ENCODE results near the gene FPR2.
"Not testable (repeated sequence)": the region's sequence is repeated elsewhere in the genome, so short reads cannot be mapped to it uniquely, and the experiment has no call there.

Gene FPR2

DNA sequence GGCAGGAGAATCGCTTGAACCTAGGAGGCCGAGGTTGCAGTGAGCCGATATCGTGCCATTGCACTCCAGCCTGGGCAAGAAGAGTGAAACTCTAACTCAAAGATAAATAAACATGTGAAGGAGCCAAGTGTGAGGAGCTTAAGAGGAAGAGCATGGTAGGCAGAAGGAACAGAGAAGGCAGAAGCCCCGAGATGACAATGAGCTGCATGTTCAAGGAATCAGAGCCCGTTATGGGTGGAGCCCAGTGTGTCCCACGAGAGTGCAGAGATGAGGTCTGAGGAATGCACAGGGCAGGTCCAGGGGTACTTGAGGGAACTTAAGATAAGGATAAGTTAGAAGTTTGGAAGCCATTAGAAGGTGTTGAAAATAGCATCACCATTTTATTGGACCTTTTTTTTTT lies 716 bp downstream of the FPR2 start:
- H3K27me3 ChIP-seq (ENCODE audit: insufficient read depth, low read length) = no peaks in the 10 kb centered on the region

DNA sequence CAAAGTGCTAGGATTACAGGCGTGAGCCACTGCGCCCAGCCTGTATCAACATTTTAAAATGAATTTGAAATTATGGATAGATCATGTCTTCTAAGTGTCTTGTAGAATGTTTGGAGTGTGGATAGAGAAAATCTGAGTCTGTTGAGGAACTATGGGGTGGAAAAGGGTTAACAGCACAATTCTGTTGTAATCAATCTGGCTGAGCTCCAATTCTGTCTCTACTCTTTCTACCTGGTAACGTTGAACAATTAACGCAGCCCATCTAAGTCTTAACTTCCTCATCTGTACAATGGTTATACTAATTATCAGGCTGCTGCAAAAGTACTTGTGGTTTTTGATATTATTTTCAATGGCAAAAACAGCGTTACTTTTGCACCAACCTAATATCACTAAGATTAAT lies 4.1 kb downstream of the FPR2 start:
- Histone ChIP-seq H2AFZ (ENCODE audit: low read length, unreplicated experiment) (no peak overlapping the region), H3K27me3 (ENCODE audit: insufficient read depth, low read length) (no peaks in the 10 kb centered on the region), H3K4me1 (ENCODE audit: control insufficient read depth, insufficient read depth, low read length, unreplicated experiment) (no peaks in the 10 kb centered on the region), H3K79me2 (ENCODE audit: control insufficient read depth, insufficient read depth, low read length, unreplicated experiment) (no peaks in the 10 kb centered on the region), H3K36me3 (ENCODE audit: insufficient read depth, low read length) (no peaks in the 10 kb centered on the region), H3K27ac (ENCODE audit: low read depth, low read length) (no peak overlapping the region), H3K4me3 (ENCODE audit: low read depth, low read length) (no peak overlapping the region)

More for the DNA sequence above, 716 bp downstream of the FPR2 start:
- no peak overlapping the region for H3K4me3 ChIP-seq (ENCODE audit: low read depth, low read length)
- H3K79me2 ChIP-seq (ENCODE audit: control insufficient read depth, insufficient read depth, low read length, unreplicated experiment) = no peaks in the 10 kb centered on the region
- H3K36me3 ChIP-seq (ENCODE audit: insufficient read depth, low read length) = no peaks in the 10 kb centered on the region
- no peak overlapping the region for H2AFZ ChIP-seq (ENCODE audit: low read length, unreplicated experiment)
- H3K27ac ChIP-seq (ENCODE audit: low read depth, low read length) = no peak overlapping the region
- H3K4me1 ChIP-seq (ENCODE audit: control insufficient read depth, insufficient read depth, low read length, unreplicated experiment) = no peaks in the 10 kb centered on the region

DNA sequence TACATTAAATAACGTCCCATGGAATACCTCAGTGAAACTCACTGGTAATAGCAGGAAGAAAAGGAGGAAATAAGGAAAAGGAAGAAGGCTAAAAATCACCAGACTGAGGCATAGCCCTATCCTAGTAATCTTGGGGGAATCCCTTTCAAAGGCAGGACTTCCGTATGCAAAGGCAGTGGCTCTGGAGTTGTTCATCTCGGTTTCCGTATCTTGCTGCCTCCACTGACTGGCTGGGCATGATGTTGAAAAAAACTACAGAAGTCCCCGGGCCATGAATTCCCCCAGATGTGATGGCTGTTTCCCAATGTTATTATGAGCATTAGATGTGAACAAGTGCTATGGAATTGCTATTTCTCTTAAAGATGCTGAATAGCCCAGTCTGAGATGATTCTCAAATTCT lies 5.5 kb downstream of the FPR2 start:
- Histone ChIP-seq H2AFZ (ENCODE audit: low read length, unreplicated experiment) (no peak overlapping the region), H3K79me2 (ENCODE audit: control insufficient read depth, insufficient read depth, low read length, unreplicated experiment) (no peaks in the 10 kb centered on the region), H3K4me1 (ENCODE audit: control insufficient read depth, insufficient read depth, low read length, unreplicated experiment) (no peaks in the 10 kb centered on the region), H3K27ac (ENCODE audit: low read depth, low read length) (no peak overlapping the region), H3K27me3 (ENCODE audit: insufficient read depth, low read length) (no peaks in the 10 kb centered on the region), H3K36me3 (ENCODE audit: insufficient read depth, low read length) (no peaks in the 10 kb centered on the region), H3K4me3 (ENCODE audit: low read depth, low read length) (no peak overlapping the region)

DNA sequence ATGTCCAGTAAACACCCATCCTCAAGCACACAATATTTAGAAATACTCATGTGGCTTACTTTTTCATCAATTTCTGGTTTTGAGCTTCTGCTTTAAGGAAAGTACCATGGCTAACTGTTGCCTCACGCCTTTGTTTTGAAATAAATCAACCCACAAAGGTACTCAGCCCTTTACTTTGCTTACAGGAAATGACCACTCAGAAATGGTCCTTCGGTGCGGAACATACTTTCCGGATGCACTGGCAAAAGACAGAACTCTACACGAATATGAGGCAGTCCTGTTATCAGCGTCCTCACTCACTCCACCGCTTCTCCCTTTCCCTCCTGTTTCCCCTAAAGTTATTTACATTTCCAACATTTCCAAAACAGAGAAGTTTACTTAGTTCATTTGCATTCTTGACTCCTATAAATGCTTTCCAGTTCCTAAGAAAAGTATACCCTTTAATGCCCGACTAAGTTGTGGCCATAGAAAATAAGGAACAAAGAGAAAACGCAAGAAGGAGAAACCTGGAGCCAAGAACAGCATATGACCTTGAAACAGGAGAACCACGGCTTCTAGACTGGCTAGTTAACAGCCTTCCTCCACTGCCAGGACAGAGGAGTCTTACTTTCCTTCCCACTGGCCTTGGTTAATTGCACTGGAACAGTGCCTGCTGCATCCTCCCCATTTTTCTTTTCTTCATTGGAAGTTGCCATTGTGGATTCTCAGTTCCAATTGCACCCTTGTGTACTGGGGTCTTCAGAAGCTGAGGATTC lies 10.6 kb downstream of the FPR2 start:
- H3K4me3 ChIP-seq (ENCODE audit: low read depth, low read length) = no peak overlapping the region
- no peaks in the 10 kb centered on the region for H3K27me3 ChIP-seq (ENCODE audit: insufficient read depth, low read length)
- H3K27ac ChIP-seq (ENCODE audit: low read depth, low read length) = no peak overlapping the region

DNA sequence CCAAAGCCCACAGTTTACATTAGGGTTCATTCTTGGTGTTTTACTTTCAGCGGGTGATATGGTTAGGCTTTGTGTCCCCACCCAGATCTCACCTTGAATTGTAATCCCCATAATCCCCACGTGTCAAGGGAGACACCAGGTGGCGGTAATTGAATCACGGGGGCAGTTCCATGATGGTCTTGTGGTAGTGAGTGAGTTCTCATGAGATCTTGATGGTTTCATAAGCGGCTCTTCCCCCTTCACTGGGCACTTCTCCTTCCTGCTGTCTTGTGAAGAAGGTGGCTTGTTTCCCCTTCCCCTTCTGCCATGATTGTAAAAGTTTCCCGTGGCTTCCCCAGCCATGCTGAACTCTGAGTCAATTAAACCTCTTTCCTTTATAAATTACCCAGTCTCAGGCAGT lies 12.0 kb downstream of the FPR2 start:
- H3K27me3 ChIP-seq (ENCODE audit: insufficient read depth, low read length) = no peaks in the 10 kb centered on the region
- H3K27ac ChIP-seq (ENCODE audit: low read depth, low read length) = no peak overlapping the region

More for the DNA sequence above, 10.6 kb downstream of the FPR2 start:
- Histone ChIP-seq H3K4me1 (ENCODE audit: control insufficient read depth, insufficient read depth, low read length, unreplicated experiment) (no peaks in the 10 kb centered on the region), H2AFZ (ENCODE audit: low read length, unreplicated experiment) (no peak overlapping the region), H3K79me2 (ENCODE audit: control insufficient read depth, insufficient read depth, low read length, unreplicated experiment) (no peaks in the 10 kb centered on the region), H3K36me3 (ENCODE audit: insufficient read depth, low read length) (no peaks in the 10 kb centered on the region)

DNA sequence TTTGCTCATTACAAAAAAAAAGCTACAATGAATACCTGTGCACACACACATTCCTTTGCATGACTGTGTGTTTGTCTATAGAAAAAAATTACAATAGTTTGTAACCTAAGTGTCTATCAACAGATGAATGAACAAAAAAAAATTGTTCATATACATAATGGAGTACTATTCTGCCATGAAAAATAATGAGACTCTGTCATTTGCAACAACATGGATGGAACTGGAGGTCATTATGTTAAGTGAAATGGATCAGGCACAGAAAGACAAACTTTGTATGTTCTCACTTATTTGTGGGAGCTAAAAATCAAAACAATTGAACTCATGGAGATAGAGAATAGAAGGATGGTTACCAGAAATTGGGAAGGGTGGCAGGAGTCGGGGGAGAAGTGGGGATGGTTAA lies 15.6 kb downstream of the FPR2 start:
- H3K27me3 ChIP-seq (ENCODE audit: insufficient read depth, low read length); H3K4me3 ChIP-seq (ENCODE audit: low read depth, low read length); H3K4me1 ChIP-seq (ENCODE audit: control insufficient read depth, insufficient read depth, low read length, unreplicated experiment); H3K79me2 ChIP-seq (ENCODE audit: control insufficient read depth, insufficient read depth, low read length, unreplicated experiment); H2AFZ ChIP-seq (ENCODE audit: low read length, unreplicated experiment); H3K36me3 ChIP-seq (ENCODE audit: insufficient read depth, low read length); H3K27ac ChIP-seq (ENCODE audit: low read depth, low read length): not testable (repeated sequence)

More for the DNA sequence above, 12.0 kb downstream of the FPR2 start:
- Histone ChIP-seq H3K79me2 (ENCODE audit: control insufficient read depth, insufficient read depth, low read length, unreplicated experiment) (no peaks in the 10 kb centered on the region), H3K4me3 (ENCODE audit: low read depth, low read length) (no peak overlapping the region), H3K36me3 (ENCODE audit: insufficient read depth, low read length) (no peaks in the 10 kb centered on the region), H3K4me1 (ENCODE audit: control insufficient read depth, insufficient read depth, low read length, unreplicated experiment) (no peaks in the 10 kb centered on the region), H2AFZ (ENCODE audit: low read length, unreplicated experiment) (no peak overlapping the region)

DNA sequence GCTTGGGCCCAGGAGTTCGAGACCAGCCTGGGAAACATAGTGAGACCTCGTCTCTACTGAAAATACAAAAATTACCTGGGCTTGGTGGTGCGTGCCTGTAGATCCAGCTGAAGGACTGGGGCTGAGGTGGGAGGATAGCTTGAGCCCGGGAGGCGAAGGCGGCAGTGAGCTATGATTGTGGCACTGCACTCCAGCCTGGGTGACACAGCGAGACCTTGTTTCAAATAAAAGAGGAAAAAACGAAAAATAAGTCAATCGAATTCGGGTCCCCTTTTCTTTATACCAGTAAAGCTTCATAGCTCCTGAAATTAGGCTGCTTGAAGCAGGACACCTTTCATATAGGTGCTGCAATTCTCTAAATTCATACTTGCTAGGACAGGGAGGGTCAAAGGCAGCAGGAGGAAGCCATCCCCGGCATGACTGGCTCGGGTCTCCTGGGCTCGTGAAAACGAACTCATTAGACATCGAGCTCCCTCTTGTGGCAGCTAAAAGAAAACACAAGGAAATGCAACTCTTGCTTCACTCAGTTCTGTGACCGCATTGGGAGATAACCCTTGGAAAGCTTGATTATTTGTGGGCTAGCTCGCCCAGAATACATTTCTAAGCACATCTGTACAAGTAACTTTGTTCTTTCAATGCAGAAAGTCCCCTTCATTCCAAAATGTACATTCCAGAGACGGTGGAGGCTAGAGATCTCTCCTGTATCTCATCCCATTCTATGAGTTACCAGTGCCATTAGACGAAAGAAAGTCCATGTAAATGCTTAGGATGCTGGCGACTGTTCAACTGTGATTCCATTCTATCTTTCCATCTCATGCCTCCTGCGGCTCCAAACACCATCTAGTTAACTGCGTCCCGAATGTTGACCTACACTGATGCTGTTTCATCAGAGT lies 16.8 kb downstream of the FPR2 start:
- Histone ChIP-seq H2AFZ (ENCODE audit: low read length, unreplicated experiment) (no peak overlapping the region), H3K79me2 (ENCODE audit: control insufficient read depth, insufficient read depth, low read length, unreplicated experiment) (no peaks in the 10 kb centered on the region), H3K4me3 (ENCODE audit: low read depth, low read length) (no peak overlapping the region), H3K27me3 (ENCODE audit: insufficient read depth, low read length) (peaks cover 4% of the 10 kb centered on the region; the same call in 1 of the 2 replicates), H3K4me1 (ENCODE audit: control insufficient read depth, insufficient read depth, low read length, unreplicated experiment) (no peaks in the 10 kb centered on the region), H3K36me3 (ENCODE audit: insufficient read depth, low read length) (no peaks in the 10 kb centered on the region), H3K27ac (ENCODE audit: low read depth, low read length) (no peak overlapping the region)

DNA sequence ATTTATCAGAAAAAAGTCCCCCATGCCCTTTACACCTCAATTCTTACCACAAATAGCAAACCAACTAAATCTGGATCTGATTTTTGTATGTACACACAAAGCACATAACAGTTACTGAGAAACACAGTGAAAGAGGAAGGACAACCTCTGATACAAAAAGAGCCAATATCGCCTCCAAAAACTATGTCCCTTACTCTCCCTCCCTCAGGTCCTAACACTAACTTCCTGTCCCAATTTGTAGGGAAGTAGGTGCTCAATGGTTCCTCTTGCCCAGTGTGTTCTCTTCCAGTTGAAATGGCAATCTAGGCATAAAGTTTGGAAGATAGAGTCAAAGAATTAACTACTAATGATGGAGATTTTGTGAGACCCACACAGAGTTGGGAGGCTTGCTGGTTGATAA lies 18.2 kb downstream of the FPR2 start:
- Histone ChIP-seq H3K36me3 (ENCODE audit: insufficient read depth, low read length) (no peaks in the 10 kb centered on the region), H2AFZ (ENCODE audit: low read length, unreplicated experiment) (no peak overlapping the region), H3K79me2 (ENCODE audit: control insufficient read depth, insufficient read depth, low read length, unreplicated experiment) (no peaks in the 10 kb centered on the region), H3K27me3 (ENCODE audit: insufficient read depth, low read length) (peaks cover 4% of the 10 kb centered on the region; the same call in 1 of the 2 replicates), H3K27ac (ENCODE audit: low read depth, low read length) (no peak overlapping the region), H3K4me1 (ENCODE audit: control insufficient read depth, insufficient read depth, low read length, unreplicated experiment) (peaks cover 3% of the 10 kb centered on the region), H3K4me3 (ENCODE audit: low read depth, low read length) (no peak overlapping the region)

DNA sequence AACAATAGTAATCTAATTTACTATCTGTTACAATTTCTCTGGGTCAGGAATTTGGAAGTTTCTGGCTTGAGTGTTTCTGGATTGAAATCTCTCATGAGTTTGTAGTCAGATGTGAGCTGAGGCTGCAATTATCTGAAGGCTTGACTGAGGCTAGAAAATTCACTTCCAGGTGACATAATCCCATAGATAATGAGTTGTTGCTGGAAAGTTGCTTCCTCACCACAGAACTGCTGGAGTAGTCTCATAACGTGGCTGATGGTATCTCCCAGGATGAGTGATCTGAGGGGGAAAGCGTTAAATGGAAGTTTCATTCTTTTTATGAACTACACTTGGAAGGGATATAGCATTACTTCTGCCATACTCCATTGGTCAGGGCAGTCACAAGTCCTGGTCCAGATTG lies 18.7 kb downstream of the FPR2 start:
- Histone ChIP-seq H3K36me3 (ENCODE audit: insufficient read depth, low read length) (no peaks in the 10 kb centered on the region), H3K4me1 (ENCODE audit: control insufficient read depth, insufficient read depth, low read length, unreplicated experiment) (peaks cover 8% of the 10 kb centered on the region), H3K4me3 (ENCODE audit: low read depth, low read length) (no peak overlapping the region)

DNA sequence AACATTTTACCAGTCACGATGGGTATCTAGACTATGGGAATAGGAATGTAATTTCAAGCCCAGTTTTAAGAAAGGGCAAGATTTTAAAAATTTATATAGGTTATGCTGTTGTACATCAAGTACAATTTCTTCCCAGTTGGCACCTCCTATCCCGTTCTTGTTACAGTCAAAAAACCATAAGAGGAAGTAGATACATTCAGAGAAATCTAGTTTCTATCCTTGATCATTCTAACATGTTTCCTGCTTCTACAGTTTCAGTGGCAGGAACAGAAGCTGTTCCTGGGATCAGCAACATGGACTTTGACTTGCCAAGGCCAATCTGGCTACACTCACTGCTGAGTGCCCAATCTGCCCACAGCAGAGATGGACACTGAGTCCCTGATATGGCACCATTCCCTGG lies 19.3 kb downstream of the FPR2 start:
- Histone ChIP-seq H3K27ac (ENCODE audit: low read depth, low read length) (no peak overlapping the region), H3K4me3 (ENCODE audit: low read depth, low read length) (no peak overlapping the region), H2AFZ (ENCODE audit: low read length, unreplicated experiment) (no peak overlapping the region), H3K4me1 (ENCODE audit: control insufficient read depth, insufficient read depth, low read length, unreplicated experiment) (peaks cover 14% of the 10 kb centered on the region), H3K79me2 (ENCODE audit: control insufficient read depth, insufficient read depth, low read length, unreplicated experiment) (no peaks in the 10 kb centered on the region), H3K36me3 (ENCODE audit: insufficient read depth, low read length) (no peaks in the 10 kb centered on the region), H3K27me3 (ENCODE audit: insufficient read depth, low read length) (peaks cover 4% of the 10 kb centered on the region; the same call in 1 of the 2 replicates)

More for the DNA sequence above, 18.7 kb downstream of the FPR2 start:
- peaks cover 4% of the 10 kb centered on the region; the same call in 1 of the 2 replicates for H3K27me3 ChIP-seq (ENCODE audit: insufficient read depth, low read length)
- H3K79me2 ChIP-seq (ENCODE audit: control insufficient read depth, insufficient read depth, low read length, unreplicated experiment) = no peaks in the 10 kb centered on the region
- H2AFZ ChIP-seq (ENCODE audit: low read length, unreplicated experiment) = no peak overlapping the region
- H3K27ac ChIP-seq (ENCODE audit: low read depth, low read length) = no peak overlapping the region
